Natural killer cell (primary cell): ENCODE results near the gene CD2. TPM values are rescaled to one million over a fixed set of nuclear protein-coding genes. Genes with fewer than 3 reads are reported as not detected.
"Not testable (repeated sequence)": the region's sequence is repeated elsewhere in the genome, so short reads cannot be mapped to it uniquely, and the experiment has no call there.

ENCODE experiments used
- ATAC-seq, 3 donors: fragments of 150-1000 bp in 2 of 3; fragments of 200-7000 bp in 1 of 3; cut with Tn5 transposase; 1 replicate in 1 of 3; 2 replicates in 2 of 3; pipeline ENCODE4 v1.10.0; 2021; ENCODE audit warnings: mild to moderate bottlenecking in 2 of 3, moderate library complexity in 2 of 3
- DNase-seq, 2 donors: peaks; one replicate each; pipeline versions ENCODE4 v3.0.0 to v3.0.0-alpha.2; 2013 to 2021; ENCODE audit warnings: mixed read lengths in 1 of 2
- H3K27ac ChIP-seq: one replicate; pipeline ENCODE4 v1.5.1; 2013; ENCODE audit warnings: mild to moderate bottlenecking, low read length
- H3K27me3 ChIP-seq: one replicate; pipeline ENCODE4 v1.6.1; 2013; ENCODE audit warnings: low read length; ENCODE audit not compliant: control insufficient read depth, insufficient read depth
- H3K36me3 ChIP-seq: one replicate; pipeline ENCODE4 v1.6.1; 2013; ENCODE audit warnings: low read length; ENCODE audit not compliant: control insufficient read depth, insufficient read depth
- H3K4me1 ChIP-seq: one replicate; pipeline ENCODE4 v1.6.1; 2013; ENCODE audit warnings: low read length; ENCODE audit not compliant: control insufficient read depth, insufficient read depth
- H3K4me3 ChIP-seq: one replicate; pipeline ENCODE4 v1.5.1; 2013; ENCODE audit warnings: low read length
- H3K9me3 ChIP-seq: one replicate; pipeline ENCODE4 v1.6.1; 2013; ENCODE audit warnings: low read length; ENCODE audit not compliant: control insufficient read depth, insufficient read depth
- H3K27ac Mint-ChIP-seq, 2 donors: one replicate each; pipeline ENCODE4 v1.8.0; 2022; ENCODE audit warnings: mild to moderate bottlenecking in 2 of 2, mixed read lengths in 2 of 2, moderate library complexity in 1 of 2
- H3K27me3 Mint-ChIP-seq, 2 donors: one replicate each; pipeline ENCODE4 v1.8.0; 2022; ENCODE audit warnings: low read depth in 2 of 2, mixed read lengths in 2 of 2
- H3K36me3 Mint-ChIP-seq: one replicate; pipeline ENCODE4 v1.8.0; 2022; ENCODE audit warnings: mixed read lengths
- H3K4me1 Mint-ChIP-seq, 2 donors: one replicate each; pipeline ENCODE4 v1.8.0; 2022; ENCODE audit warnings: mixed read lengths in 2 of 2
- H3K4me3 Mint-ChIP-seq: one replicate; pipeline ENCODE4 v1.8.0; 2022; ENCODE audit warnings: mild to moderate bottlenecking, moderate library complexity, mixed read lengths
- H3K9me3 Mint-ChIP-seq, 2 donors: one replicate each; pipeline ENCODE4 v1.8.0; 2022; ENCODE audit warnings: mixed read lengths in 2 of 2
- CTCF ChIP-seq: fragments of 200-600 bp; IDR thresholded peaks from one replicate; pipeline ENCODE4 v1.8.0; 2022; ENCODE audit warnings: antibody characterized with exemption
- WGBS: methylation state at CpG from one replicate; pipeline ENCODE4 v1.1.7; 2013; ENCODE audit warnings: missing lambda C conversion rate; ENCODE audit not compliant: insufficient coverage; 5-methylcytosine and 5-hydroxymethylcytosine counted together
- intact Hi-C: fragments of 100-400 bp; cut with micrococcal nuclease; formaldehyde crosslinking; loops from one replicate; pipeline ENCODE4 v1.14.2; 2022
- total RNA-seq, 4 donors: library from RNA; stranded (reverse); fragments of 120-200 nt in 1 of 4; gene quantifications; one replicate each; pipeline versions ENCODE4 v1.2.3 to v1.2.4, GENCODE V29; 2013 to 2022

Gene CD2
- total RNA-seq, 3 donors from 2014 or later (not counting 1 experiment from before 2014, with no cell fraction given): 30.4 to 93.4 (median 60.8) TPM

GRCh38 chr1:116755681-116756080 is 1.5 kb downstream of the CD2 start:
- Histone ChIP-seq H3K4me3 (peak overlapping the region; percentile 59), H3K27ac (peak overlapping the region; percentile 76), H3K27me3 (no peaks in the 10 kb centered on the region), H3K9me3 (no peaks in the 10 kb centered on the region), H3K36me3 (peaks cover 18% of the 10 kb centered on the region), H3K4me1 (peaks cover 34% of the 10 kb centered on the region)
- intact Hi-C loops: no loop called here
- ATAC-seq (peak in 1 of 3 donors; percentile 24), DNase-seq (no peak)
- no peak for TF ChIP-seq CTCF
- H3K36me3 Mint-ChIP-seq: no peaks in the 10 kb centered on the region
- no peaks in the 10 kb centered on the region for H3K9me3 Mint-ChIP-seq
- H3K4me3 Mint-ChIP-seq: peak overlapping the region; percentile 92
- no peaks in the 10 kb centered on the region for H3K27me3 Mint-ChIP-seq
- H3K27ac Mint-ChIP-seq: peak overlapping the region; percentile 91 to 92
- 21% methylated on average over 4 of the region's 4 CpGs for WGBS
- H3K4me1 Mint-ChIP-seq: peaks cover 41 to 48% of the 10 kb centered on the region in 2 donors

- H3K9me3 Mint-ChIP-seq, H3K27me3 Mint-ChIP-seq, H3K27me3 ChIP-seq, H3K36me3 Mint-ChIP-seq, DNase-seq, intact Hi-C loops, H3K9me3 ChIP-seq: not testable (repeated sequence)
- Mint-ChIP-seq H3K4me1 (peaks cover 41 to 48% of the 10 kb centered on the region in 2 donors), H3K27ac (peak overlapping the region; percentile 91 to 92), H3K4me3 (peak overlapping the region; percentile 92)
- Histone ChIP-seq H3K4me3 (peak overlapping the region; percentile 59), H3K4me1 (peaks cover 35% of the 10 kb centered on the region), H3K36me3 (peaks cover 22% of the 10 kb centered on the region), H3K27ac (peak overlapping the region; percentile 76)
- 43% methylated on average over 7 of the region's 8 CpGs for WGBS
- peak in 2 of 3 donors; percentile 25 to 42 for ATAC-seq
Measured at GRCh38 chr1:116756092-116756491, 1.9 kb downstream of the CD2 start.

- H3K9me3 Mint-ChIP-seq, DNase-seq, H3K27me3 ChIP-seq, intact Hi-C loops, H3K36me3 Mint-ChIP-seq, H3K27me3 Mint-ChIP-seq, H3K9me3 ChIP-seq: not testable (repeated sequence)
- peaks cover 42% of the 10 kb centered on the region for H3K36me3 ChIP-seq
- H3K4me3 Mint-ChIP-seq: peak overlapping the region; percentile 92
- ATAC-seq: peak in 2 of 3 donors; percentile 7 to 26
- H3K4me1 ChIP-seq: peaks cover 52% of the 10 kb centered on the region
- H3K4me1 Mint-ChIP-seq: peaks cover 49 to 60% of the 10 kb centered on the region in 2 donors
- H3K4me3 ChIP-seq: peak overlapping the region; percentile 59
- peak overlapping the region; percentile 39 for H3K27ac ChIP-seq
- H3K27ac Mint-ChIP-seq: peak overlapping the region; percentile 71 to 91
- WGBS: 23% methylated on average over 2 of the region's 5 CpGs
Measured at GRCh38 chr1:116758456-116758815, 4.2 kb downstream of the CD2 start.

- H3K27ac Mint-ChIP-seq: peak overlapping the region; percentile 71 to 91
- no peak for DNase-seq
- H3K27ac ChIP-seq: peak overlapping the region; percentile 16
Measured at GRCh38 chr1:116759636-116760035, 5.4 kb downstream of the CD2 start.

More at GRCh38 chr1:116759636-116760035, 5.4 kb downstream of the CD2 start:
- H3K4me3 Mint-ChIP-seq: peak overlapping the region; percentile 92
- no peak for TF ChIP-seq CTCF
- peaks cover 53% of the 10 kb centered on the region for H3K36me3 ChIP-seq
- H3K27me3 Mint-ChIP-seq: no peaks in the 10 kb centered on the region
- no peaks in the 10 kb centered on the region for H3K9me3 Mint-ChIP-seq
- no peak for ATAC-seq
- no peaks in the 10 kb centered on the region for H3K9me3 ChIP-seq
- WGBS: 80% methylated on average over 1 of the region's 1 CpG
- peaks cover 60% of the 10 kb centered on the region for H3K4me1 ChIP-seq
- H3K27me3 ChIP-seq: no peaks in the 10 kb centered on the region
- H3K4me1 Mint-ChIP-seq: peaks cover 46 to 54% of the 10 kb centered on the region in 2 donors
- intact Hi-C loops: no loop called here
- H3K36me3 Mint-ChIP-seq: peaks cover 8% of the 10 kb centered on the region
- peak overlapping the region; percentile 59 for H3K4me3 ChIP-seq
